Frontal cortex (tissue), 4 donors: ENCODE measurements around the gene ADPGK. TPM values are rescaled to one million over a fixed set of nuclear protein-coding genes. Genes with fewer than 3 reads are reported as not detected.
"Not testable (repeated sequence)": the region's sequence is repeated elsewhere in the genome, so short reads cannot be mapped to it uniquely, and the experiment has no call there.

Source experiments
- DNase-seq, 2 donors: peaks; one replicate each; pipeline ENCODE4 v3.0.0; 2012; ENCODE audit warnings: low spot score in 2 of 2
- FAIRE-seq: peaks from 2 replicates; lab custom pipeline; 2012; peaks lifted over from hg19 to GRCh38; lab: Jason Lieb, UNC
- total RNA-seq: library from RNA; depleted of rRNA; stranded (reverse); fragments of >200 nt; gene quantifications from one replicate; pipeline ENCODE4 v1.2.3, GENCODE V29; 2014
- donor health status: control.
- donor health status: control.
- donor health status: control.

The ADPGK gene
- total RNA-seq, result 35.5 TPM

DNA sequence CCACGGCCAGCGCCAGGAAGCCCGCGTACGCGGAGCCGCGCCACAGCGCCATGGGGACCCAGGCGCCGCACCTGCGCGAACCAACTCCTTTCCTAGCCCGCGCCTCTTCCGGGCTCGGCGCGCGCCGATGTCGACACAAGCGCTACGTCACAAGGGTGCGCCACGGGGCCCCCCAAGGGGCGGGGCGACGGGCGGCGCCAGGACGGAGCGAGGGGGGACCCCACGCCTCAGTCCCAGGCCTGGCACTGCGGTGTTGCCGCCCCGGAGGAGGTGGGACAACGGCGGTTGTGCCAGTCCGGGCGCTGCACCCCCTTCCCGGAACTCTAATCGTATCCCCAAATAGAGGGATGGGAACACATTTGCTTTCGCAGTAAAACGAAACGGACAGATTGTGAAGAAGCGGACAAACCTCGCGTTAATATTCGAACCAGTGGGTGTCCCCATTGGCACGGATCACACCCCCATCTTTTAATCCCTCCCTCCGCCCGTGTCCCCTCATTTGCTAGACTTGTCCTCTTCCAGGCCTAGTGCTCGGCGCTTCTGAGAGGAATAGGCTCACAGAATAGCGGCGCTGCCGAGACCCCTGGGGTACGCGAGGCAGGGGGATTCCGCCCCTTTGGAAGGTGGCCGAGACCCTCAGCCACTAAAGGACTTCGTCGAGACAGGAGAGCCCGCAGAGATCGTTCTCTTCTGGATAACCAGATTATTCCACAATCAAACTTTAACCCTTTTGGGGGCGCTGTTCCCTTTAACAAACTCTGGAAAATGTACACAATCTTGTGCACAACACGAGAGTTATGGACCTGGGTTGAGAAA lies at the start of gene ADPGK:
Gene ADPGK, minus strand, starts transcription at position 119 of the 816 bp plus-strand sequence. Its CDS starts 67 bp downstream, at position 52.
- FAIRE-seq (no peak), DNase-seq (peak; percentile 95 to 97)

DNA sequence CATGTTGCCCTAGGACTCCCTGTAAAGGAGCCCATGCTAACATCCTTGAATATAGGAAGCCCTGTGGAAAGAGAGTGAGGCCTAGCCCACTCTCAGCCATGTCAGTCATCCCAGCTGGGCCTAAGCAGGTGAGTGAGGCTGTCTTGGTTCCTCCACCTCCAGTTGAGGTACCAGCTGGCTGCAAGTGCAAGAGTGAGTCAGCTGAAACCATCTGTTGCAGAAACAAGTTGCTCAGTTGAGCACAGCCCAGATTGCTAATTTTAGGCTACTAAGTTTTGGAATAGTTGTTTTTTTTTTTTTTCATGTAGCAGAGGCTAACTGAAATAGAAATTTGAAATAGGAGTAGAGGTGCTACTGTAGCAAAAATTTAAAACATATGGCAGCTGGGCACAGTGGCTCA lies 43.7 kb upstream of the ADPGK start:
- peak in 1 of 2 donors; percentile 49 for DNase-seq
- FAIRE-seq, result no peak

DNA sequence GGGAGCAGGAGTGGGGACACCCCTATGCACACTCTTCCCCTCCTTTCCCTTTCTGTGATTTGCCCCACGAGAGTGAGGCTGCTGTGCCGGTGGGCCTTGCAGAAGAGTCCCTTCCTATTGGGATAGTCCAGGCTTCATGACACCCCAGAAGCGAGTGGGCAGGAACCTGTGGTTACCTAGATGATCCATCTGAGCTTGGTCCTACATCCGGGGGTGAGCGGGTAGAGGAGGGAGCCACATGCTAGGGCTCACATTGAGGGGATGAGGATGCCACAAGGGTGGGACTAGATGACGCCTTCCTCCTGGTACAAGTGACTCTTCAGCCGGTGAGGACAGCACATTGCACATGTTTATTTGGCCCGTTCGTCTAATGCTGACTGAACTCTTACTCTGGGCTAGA lies 43.1 kb upstream of the ADPGK start:
- no peak for FAIRE-seq
- no peak for DNase-seq

DNA sequence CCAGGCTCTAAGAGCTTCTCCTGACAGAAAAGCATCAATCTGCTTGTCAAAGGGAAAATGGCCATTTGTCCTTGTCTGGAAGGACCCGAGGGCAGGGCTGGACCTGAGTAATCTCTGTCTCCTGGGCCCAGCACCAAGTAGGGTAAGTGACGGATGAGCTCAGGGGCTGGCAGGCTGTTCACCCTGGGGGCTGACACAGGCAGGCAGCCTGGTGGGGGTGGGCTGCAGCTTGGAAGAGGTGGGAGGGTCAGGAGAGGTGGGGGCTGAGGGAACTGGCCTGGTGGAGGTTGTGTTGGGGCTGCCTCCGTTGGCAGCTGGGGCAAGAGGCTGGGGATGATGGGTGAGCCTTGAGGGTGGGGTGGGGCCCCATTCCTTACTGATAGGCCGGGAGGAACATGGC lies 42.3 kb upstream of the ADPGK start:
- FAIRE-seq (no peak), DNase-seq (no peak)

DNA sequence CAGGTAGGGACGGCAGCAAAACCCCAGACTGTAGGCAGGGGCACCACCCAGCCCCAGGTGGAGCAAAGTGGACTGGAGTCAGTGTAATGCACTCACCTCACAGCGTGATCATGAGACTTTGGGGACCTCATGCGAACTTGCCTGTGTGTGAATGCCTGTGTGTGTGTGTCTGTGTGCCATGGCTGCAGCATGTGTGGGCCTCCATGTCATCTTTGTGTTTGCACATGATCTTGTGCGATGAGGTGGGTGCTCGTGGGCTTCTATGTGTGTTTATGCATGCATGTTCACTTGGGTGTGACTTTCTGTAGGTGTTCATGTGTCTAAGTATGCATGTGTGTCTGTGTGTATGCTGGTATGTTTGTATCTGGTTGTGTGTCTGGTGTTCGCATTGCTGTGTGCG lies 41.2 kb upstream of the ADPGK start:
- DNase-seq (no peak), FAIRE-seq (no peak)

DNA sequence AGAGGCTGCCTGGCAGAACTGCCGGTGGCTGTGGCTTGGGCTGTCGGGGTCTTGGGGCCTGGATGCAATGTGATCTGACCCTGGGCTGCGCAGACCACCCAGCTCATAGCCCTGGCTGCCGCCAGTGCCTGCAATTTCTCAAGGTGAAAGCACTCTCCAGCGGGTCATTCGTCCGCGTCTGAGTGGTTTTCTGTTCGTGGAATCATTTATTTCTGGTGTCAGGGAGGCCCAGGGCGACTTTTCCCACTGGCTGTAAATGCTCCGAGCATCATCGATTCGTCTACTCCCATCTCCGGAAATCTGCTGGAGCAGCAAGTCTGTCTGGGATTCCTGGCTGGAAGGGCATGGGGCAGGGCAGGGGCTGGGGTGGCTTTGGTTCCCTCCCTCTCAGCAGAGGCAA lies 40.6 kb upstream of the ADPGK start:
- FAIRE-seq (no peak), DNase-seq (no peak)

DNA sequence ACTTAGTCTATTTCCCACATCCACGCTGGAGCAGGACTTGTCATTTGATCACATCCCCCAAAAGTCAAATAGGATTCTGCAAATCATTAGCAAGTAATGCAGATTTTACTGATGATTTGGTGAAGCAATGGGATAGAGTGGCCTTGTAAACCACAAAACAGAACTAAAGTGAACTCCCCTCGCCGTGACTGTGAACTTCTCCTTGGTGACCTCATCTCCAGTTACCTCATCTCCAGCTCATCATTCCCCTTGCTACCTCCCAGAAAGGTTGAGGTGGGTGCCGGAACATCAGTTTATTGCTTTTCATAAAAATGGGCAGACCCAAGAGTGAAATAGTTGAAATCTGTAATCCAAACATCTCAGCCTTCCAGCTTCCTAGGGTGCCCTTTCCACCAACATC lies 36.7 kb upstream of the ADPGK start:
- FAIRE-seq (no peak), DNase-seq (no peak)

DNA sequence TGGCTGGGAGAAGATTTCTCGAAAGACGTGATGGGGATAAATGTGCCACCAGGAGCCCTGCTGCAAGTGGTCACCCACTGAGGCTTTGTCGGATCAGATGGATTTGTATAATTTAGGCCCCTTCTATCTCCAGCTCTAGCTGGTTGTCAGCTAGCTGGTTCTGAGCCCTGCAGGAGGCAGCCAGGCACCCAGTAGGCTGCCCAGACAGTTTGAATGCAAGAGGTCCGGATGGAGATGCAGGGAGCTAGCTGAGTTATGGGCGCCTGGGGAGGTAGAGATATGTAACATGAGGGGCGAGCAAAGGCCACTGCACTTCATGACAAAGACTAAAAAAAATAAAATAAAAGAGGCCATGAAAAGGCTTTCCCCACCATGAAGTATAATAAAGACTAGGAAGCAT lies 35.1 kb upstream of the ADPGK start:
- FAIRE-seq (no peak), DNase-seq (no peak)

DNA sequence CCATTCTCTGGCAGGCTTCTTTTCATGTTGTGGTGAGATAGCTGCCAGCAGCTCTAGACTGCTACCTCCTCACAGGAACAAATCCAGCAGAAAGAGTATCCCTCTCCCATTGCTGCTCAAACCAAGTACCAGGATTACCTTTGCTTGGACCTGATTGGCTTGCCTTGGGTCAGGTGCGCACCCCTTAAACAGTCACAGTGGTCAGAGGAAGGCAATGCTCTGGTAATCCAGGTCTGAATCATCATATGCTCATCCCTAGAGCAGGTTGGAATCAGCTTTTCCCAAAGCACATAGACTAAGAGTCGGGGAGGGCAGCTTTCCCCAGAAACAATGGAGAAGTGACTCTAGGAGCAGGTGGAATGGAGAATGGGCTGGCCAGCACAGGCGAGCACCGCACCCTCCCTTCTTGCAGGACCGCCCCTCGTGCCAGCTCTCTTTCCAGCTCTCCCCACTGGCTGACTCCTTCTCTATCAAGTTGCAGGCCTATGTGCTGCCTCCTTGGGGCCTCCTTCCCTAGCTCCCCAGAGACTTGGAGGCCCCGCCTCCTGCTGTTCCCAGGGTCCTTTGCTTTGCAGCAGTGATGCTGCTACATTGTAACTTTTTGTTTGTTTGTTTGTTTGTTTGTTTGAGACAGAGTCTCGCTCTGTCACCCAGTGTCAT lies 29.9 kb upstream of the ADPGK start:
- DNase-seq (no peak), FAIRE-seq (no peak)

DNA sequence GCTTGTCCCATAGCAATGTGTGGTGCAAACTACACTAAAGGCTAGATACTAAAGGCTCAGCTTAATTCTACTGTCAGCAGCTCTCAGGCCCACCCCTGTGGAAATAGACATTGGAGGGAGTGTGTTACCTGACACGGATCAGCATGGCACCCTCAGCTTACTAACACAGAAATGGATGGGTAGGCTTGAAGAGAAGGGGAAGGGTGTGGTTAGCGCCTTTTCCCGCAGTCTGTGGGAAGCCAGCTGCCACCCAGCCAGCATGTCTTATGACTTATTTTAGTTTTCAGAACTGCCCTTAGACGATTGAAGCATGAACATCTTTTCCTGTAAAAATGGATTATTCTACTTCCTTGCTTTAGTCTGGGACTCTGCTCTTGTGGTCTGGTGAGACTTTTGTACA lies 25.8 kb upstream of the ADPGK start:
- DNase-seq, result no peak
- FAIRE-seq, result no peak

DNA sequence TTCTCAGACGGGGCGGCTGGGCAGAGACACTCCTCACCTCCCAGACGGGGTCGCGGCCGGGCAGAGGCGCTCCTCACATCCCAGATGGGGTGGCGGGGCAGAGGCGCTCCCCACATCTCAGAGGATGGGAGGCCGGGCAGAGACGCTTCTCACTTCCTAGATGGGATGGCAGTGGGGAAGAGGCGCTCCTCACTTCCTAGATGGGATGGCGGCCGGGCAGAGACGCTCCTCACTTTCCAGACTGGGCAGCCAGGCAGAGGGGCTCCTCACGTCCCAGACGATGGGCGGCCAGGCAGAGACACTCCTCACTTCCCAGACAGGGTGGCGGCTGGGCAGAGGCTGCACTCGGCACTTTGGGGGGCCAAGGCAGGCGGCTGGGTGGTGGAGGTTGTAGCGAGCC lies 23.8 kb upstream of the ADPGK start:
- not testable (repeated sequence) for FAIRE-seq, DNase-seq

DNA sequence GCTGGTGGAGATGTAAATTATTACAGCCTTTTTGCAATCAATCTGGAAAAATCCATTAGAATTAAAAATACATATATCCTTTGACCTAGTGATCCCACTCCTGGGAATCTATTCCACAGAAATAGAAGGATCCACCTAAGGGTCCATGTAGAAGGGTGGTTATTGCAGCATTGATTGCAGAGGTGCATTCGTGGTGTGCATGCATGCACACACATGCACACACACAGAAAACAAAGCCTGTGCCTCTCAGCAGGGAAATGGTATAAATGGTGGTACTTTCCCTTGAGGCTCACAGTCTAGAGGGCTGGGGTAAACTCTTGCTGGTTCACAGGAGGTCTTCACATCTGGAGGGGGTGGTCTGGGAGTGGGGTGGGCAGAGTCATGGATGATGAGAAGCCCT lies 19.4 kb upstream of the ADPGK start:
- FAIRE-seq (no peak), DNase-seq (no peak)

DNA sequence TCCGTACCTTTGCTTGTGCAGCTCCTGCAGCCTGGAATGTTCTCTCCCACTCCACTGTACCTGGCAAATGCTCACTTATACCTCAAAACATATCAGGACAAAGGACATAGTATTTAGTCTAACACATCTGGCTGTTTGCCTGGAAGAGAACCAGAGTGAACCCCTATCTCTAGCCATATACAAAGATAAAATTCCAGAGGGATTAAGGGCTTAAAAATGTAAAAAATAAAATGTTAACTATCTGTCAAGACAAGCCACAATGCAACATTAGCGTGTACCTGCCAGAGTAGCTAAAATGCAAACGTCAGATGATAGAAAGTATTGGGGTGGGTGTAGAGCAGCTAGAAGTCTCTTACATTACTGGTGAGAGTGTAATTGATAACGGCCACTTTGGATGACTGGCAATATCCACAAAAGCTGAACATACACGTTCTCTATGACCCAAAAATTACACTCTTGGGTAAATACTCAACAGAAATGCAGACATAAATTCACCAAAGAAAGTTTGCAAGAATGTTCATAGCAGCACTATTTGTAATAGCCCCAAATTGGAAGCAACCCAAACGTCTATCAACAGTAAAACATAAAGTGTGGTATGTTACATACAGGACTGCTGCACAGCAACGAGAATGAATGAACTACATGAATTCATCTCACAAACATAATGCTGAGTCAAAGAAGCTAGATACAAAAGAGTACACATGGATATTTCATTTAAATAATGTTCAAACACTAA lies 18.2 kb upstream of the ADPGK start:
- DNase-seq (no peak), FAIRE-seq (no peak)

DNA sequence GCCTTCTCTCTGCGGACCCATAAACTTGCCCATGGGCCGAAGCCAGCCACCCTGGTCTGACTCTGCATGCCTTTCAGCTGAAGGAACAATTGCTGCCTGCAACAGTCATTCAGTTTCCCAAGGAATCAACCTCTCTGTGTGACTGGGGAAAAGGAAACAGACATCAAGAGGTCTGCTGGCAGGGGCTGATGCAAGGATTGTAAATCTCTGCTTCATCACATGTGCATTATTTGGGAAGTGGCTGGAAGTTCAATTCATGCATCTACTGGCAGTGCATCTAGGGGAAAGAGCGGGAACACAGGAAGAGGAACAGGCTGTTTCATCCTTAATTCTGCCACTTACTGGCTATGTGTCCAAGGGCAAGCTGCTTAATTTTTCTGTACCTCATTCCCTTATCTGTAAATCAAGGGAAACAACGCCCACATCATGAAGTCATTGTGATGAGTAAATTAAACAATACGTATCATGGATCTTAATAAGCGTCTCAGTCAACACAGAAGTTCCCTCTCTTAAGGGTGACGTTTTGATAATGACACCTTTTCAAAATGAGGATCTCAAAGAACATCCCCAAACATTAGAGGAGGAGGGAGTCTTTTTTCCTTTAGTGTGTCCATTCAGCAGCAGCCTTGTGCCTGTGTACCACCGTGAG lies 17.4 kb upstream of the ADPGK start:
- no peak for DNase-seq
- no peak for FAIRE-seq

DNA sequence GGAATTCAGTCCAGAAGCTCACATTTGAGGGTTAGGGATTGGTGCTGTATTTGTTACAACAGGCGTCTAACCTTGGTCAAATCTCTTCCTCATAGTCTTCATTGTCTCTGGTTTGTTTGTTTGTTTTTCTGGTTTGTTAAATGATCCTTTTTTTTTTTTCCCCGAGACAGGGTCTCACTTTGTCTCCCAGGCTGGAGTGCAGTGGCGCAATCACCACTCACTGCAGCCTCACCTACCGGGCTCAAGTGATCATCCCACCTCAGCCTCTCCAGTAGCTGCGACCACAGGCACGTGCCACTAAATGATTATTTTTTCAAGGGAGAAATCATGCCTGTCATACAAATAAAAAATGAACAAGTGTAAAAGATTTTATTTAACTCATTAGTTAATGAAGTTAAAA lies 14.3 kb upstream of the ADPGK start:
- no peak for FAIRE-seq

DNA sequence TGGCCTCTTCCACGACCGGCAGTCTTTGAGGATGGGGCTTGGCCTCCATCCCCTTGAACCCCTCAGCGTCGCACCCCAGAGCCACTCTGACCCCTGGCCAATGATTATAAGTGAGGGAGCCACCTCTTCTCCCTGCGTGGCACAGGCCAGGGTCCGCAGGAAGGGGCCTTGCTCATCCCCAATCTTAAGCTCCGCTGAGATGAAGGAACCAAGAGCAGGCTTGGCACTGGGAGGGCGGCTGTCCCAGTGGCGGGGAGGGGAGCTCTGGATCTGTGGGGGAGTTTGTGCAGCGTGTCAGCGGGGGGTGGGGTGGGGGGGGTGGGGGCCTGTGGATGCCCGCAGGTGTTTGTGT lies 13.8 kb upstream of the ADPGK start:
- FAIRE-seq (no peak), DNase-seq (peak in 1 of 2 donors; percentile 25)

More for the DNA sequence above, 14.3 kb upstream of the ADPGK start:
- DNase-seq, result no peak

DNA sequence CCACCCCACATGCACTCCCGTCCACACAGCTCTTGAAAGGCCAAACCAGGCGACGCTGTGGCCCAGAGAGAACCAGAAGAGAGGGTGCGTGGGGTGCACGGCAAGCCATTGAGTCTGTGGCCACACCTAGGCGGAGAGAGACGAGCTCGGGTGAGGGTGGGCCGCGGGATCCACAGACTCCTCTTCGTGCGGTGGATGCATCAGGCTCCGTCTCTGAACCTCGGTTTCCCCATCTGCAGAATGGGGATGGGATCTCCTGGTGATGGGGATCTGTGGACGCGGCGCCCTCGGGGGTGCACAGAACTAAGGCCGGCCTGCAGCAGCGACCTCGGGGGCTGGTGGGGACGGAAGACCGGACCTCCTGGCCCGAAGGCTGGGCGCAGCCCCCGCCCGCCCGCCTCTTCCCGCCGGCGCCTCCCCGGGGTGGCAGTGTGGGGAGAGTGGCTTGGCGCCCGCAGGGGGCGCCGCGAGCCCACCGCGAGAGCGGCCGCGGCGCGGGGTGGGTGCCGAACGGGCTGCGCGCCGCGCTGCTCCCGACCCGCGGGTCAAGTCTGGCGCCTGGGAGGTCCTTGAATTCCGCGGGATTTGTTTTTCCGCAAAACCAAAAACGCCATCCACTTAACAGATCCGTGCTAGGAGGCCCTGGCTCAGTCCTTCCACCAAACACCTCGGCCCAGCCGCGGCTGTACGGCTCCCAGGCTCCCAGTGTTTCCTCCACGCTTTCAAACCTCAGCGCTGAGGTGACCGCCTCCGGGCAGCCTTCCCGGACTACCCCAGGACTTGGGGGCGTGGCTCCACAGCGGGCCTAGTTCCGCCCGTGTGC lies 13.2 kb upstream of the ADPGK start:
- DNase-seq, result peak; percentile 69 to 77

DNA sequence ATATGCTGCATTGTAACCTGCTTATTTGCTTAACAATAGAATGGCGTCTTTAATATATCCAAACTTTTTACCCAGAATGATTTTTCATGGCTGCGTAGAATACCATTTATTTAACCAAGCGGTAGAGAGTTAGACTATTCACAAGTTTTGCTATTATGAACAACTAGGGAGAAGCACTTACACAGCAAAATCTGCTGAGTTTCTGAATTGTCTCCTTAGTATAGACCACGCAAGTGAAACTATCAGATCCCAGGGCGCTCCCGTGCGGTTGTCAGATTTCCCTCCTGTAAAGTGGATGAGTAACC lies 12.6 kb upstream of the ADPGK start:
- FAIRE-seq, result no peak
- DNase-seq, result no peak

More for the DNA sequence above, 13.2 kb upstream of the ADPGK start:
- no peak for FAIRE-seq

DNA sequence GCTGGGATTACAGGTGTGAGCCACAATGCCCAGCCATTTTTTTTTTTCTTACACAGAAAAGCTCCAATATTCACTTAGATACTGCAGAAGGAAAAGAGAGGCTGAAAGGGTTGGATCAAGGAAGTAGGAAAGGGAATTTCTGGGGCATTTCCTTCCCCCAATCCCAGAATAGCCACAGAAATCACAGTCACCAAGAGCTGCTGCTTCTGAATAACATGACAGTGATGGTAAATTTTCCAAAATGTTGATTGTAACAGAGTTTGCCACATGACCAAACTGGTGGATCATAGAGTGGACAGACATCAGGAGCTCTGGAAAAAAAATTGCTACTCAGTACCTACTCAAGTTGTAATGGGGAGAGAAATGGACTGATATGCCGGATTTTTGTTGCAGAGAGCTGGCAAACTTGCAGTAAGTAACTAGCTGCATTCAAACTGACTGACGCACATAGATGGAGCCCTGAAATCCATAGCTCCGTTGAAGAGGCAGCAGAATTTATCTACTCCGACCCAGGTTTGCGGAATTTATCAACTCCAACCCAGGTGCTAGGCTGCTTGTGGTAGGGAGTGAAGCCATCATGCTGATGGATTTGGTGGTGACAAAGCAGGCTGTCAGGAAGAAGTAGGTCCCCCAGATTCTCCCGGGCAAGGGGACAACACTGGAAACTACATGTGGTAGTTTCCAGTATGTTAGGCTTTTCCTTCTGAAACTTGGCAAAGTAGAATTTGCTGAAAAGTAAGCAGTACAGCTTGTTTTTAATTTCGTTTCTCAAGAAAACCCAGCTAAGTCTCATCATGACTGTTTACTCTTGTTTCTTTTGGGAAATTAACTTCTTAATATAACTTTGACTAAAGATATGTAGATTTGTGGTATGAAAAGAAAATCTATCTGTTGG lies 10.5 kb upstream of the ADPGK start:
- DNase-seq (no peak), FAIRE-seq (no peak)
